Activated CD4-positive, alpha-beta memory T cell treated with anti-CD3 and anti-CD28 coated beads, Interleukin-2, amount 10 ng/mL, durations not matched to agents 7 days and 5 days (primary cell): ENCODE data around the gene TMEM11. TPM values are rescaled to one million over a fixed set of nuclear protein-coding genes. Genes with fewer than 3 reads are reported as not detected.

Experiments used
- CTCF ChIA-PET: fragments of 350-600 bp; sonication (Branson Sonifier 250); formaldehyde crosslinking; loops from one replicate; lab custom pipeline; 2021; ENCODE audit warnings: antibody characterized with exemption, inconsistent platforms; lab: Charles Lee
- POLR2A ChIA-PET: fragments of 350-600 bp; sonication (Branson Sonifier 250); formaldehyde crosslinking; loops from one replicate; lab custom pipeline; 2021; ENCODE audit warnings: antibody characterized with exemption; lab: Charles Lee
- DNase-seq: peaks from one replicate; pipeline ENCODE4 v3.0.0-alpha.2; 2020
- H3K27ac Mint-ChIP-seq: one replicate; pipeline ENCODE4 v1.8.0; 2021; ENCODE audit warnings: mild to moderate bottlenecking, mixed read lengths
- H3K27me3 Mint-ChIP-seq: one replicate; pipeline ENCODE4 v1.8.0; 2021; ENCODE audit warnings: mixed read lengths
- H3K36me3 Mint-ChIP-seq: one replicate; pipeline ENCODE4 v1.8.0; 2021; ENCODE audit warnings: low read depth, mixed read lengths
- H3K4me1 Mint-ChIP-seq: one replicate; pipeline ENCODE4 v1.8.0; 2021; ENCODE audit warnings: mixed read lengths
- H3K4me3 Mint-ChIP-seq: one replicate; pipeline ENCODE4 v1.8.0; 2021; ENCODE audit warnings: mild to moderate bottlenecking, mixed read lengths
- H3K9me3 Mint-ChIP-seq: one replicate; pipeline ENCODE4 v1.8.0; 2021; ENCODE audit warnings: mixed read lengths
- total RNA-seq, 2 experiments: library from RNA; stranded (reverse); gene quantifications; one replicate each; pipeline ENCODE4 v1.2.3, GENCODE V29; 2021

TMEM11 gene
- total RNA-seq, 2 experiments from 2014 or later = 23.2 to 23.3 TPM

- Mint-ChIP-seq H3K4me1 (peaks cover 5% of the 10 kb centered on the region), H3K36me3 (peaks cover 15% of the 10 kb centered on the region), H3K27ac (no peak overlapping the region), H3K4me3 (no peak overlapping the region), H3K9me3 (no peaks in the 10 kb centered on the region), H3K27me3 (no peaks in the 10 kb centered on the region)
- ChIA-PET POLR2A (no interaction called here), CTCF (no interaction called here)
- DNase-seq = no peak
These were observed 28.9 kb downstream of the TMEM11 start for GRCh38 chr17:21185061-21185460.

GRCh38 chr17:21184570-21184969 lies 29.4 kb downstream of the TMEM11 start:
- peaks cover 15% of the 10 kb centered on the region for H3K36me3 Mint-ChIP-seq
- H3K9me3 Mint-ChIP-seq = no peaks in the 10 kb centered on the region
- H3K4me1 Mint-ChIP-seq = peaks cover 5% of the 10 kb centered on the region
- no peak for DNase-seq
- H3K27me3 Mint-ChIP-seq = no peaks in the 10 kb centered on the region
- H3K4me3 Mint-ChIP-seq = no peak overlapping the region
- ChIA-PET CTCF (no interaction called here), POLR2A (no interaction called here)
- no peak overlapping the region for H3K27ac Mint-ChIP-seq

- H3K27me3 Mint-ChIP-seq = no peaks in the 10 kb centered on the region
- ChIA-PET CTCF (no interaction called here), POLR2A (no interaction called here)
- H3K36me3 Mint-ChIP-seq = peaks cover 15% of the 10 kb centered on the region
- no peak overlapping the region for H3K4me3 Mint-ChIP-seq
- no peak overlapping the region for H3K27ac Mint-ChIP-seq
- no peaks in the 10 kb centered on the region for H3K9me3 Mint-ChIP-seq
- H3K4me1 Mint-ChIP-seq = peaks cover 5% of the 10 kb centered on the region
- no peak for DNase-seq
These were observed 30.5 kb downstream of the TMEM11 start for GRCh38 chr17:21183468-21183867.

- Mint-ChIP-seq H3K27ac (no peak overlapping the region), H3K4me3 (no peak overlapping the region), H3K36me3 (peaks cover 2% of the 10 kb centered on the region), H3K9me3 (no peaks in the 10 kb centered on the region), H3K27me3 (no peaks in the 10 kb centered on the region), H3K4me1 (no peaks in the 10 kb centered on the region)
- CTCF ChIA-PET = no interaction called here
- no peak for DNase-seq
- POLR2A ChIA-PET = interaction anchor here (1.2 kb wide), 1 partner anchor 9 kb away, joined by 4 read pairs; no protein-coding TSS in a partner anchor
These were observed 35.9 kb downstream of the TMEM11 start for GRCh38 chr17:21177854-21178600.

DNA sequence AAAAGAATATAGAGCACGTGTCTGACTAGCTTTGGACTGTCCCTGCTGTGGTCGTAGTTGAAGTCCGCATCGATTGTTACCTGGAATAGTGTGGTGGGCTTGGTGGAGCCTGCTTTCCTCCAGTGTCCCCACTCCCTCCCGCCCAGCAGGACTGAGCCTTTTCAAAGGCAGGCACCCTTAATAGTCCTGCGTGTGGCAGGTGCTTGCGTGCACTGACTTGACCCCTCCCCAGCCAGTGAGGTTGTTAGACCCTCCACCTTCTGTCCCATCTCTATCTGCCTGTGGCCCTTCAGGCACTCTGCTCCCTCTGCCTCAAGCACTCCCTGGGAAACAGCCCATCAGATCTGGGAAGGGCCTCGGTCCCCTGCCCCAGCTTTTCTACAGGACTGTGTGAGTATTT lies 36.6 kb downstream of the TMEM11 start:
- Mint-ChIP-seq H3K4me1 (no peaks in the 10 kb centered on the region), H3K27me3 (no peaks in the 10 kb centered on the region), H3K27ac (no peak overlapping the region), H3K4me3 (no peak overlapping the region), H3K9me3 (no peaks in the 10 kb centered on the region), H3K36me3 (peaks cover 2% of the 10 kb centered on the region)
- peak; percentile 9 for DNase-seq
- ChIA-PET CTCF (no interaction called here), POLR2A (no interaction called here)

DNA sequence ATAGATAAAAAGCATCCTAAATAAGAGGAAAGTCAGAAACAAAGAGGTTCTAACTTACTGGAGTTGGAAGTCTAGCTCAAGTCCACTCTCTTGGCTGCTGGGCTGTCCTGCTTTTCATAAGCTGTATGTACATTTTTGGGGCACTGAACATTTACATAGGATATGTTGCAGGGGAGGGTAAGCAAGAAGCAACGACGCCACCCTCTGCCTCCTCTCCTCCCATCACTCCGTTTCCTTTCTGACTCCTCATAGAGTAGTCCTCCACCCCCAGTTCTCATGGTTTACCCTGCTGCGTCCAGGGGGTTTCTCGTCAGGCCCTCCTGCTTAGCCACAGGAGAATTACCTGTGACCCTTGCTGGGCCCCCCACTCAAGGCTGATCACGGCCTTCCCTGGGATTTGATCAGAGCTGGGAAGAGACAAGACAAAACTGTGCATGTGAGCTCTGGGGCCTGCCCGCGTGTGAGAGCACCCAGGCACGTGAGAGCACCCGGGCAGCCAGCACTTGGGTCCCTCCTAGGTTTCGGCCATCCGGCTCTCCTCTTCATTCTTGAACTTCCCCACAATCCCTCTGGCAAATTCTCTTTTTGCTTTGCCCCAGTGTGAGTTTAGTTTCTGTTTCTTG lies 37.1 kb downstream of the TMEM11 start:
- POLR2A ChIA-PET = no interaction called here
- peak; percentile 7 for DNase-seq
- H3K27ac Mint-ChIP-seq = no peak overlapping the region

DNA sequence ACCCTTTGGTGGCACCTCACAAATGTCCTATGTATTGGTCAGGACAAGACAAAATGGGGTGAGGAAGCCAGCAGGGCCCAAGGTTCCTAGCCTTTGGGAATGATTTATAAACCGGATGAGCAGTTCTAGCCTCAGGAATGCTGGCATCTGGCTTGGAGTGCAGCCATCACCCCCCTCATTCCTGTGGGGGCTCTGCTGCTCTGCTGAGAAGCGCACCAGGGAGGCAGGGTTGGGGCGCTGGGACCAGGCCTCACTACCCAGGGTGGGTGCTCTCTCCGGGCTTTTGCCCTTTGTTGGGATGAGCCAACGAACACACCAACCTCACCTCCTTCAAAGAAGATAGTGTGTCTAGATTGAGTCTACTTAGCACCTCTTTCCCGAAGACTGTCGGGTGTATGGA lies 39.2 kb downstream of the TMEM11 start:
- POLR2A ChIA-PET = no interaction called here
- H3K27me3 Mint-ChIP-seq = no peaks in the 10 kb centered on the region
- H3K4me1 Mint-ChIP-seq = peaks cover 14% of the 10 kb centered on the region
- CTCF ChIA-PET = interaction anchor here (0.6 kb wide), 1 partner anchor 37 kb away, joined by 3 read pairs; no protein-coding TSS in a partner anchor
- H3K27ac Mint-ChIP-seq = no peak overlapping the region
- DNase-seq = no peak
- no peak overlapping the region for H3K4me3 Mint-ChIP-seq
- H3K36me3 Mint-ChIP-seq = no peaks in the 10 kb centered on the region
- H3K9me3 Mint-ChIP-seq = no peaks in the 10 kb centered on the region

More for the DNA sequence above, 37.1 kb downstream of the TMEM11 start:
- Mint-ChIP-seq H3K4me1 (peaks cover 2% of the 10 kb centered on the region), H3K4me3 (no peak overlapping the region), H3K9me3 (no peaks in the 10 kb centered on the region), H3K36me3 (peaks cover 2% of the 10 kb centered on the region), H3K27me3 (no peaks in the 10 kb centered on the region)
- CTCF ChIA-PET = no interaction called here

DNA sequence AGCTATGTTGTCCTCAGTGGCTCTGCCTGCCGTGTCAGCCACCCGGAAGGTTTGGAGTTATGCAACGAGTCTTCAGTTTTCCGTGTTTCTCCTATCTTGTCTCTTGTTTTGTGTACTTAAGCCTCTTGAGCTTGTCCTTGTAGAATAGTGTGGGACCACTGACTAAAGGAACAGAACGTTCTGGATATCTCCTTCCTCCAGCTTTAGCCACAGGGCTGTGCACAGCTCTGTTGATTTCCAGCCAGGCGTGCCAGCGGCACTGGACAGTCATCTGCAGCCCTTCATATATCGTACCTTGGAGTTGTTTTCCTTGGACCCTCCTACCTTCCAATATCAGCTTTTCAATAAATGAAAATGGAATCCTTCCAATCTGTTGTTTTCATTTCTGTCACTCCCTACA lies 39.8 kb downstream of the TMEM11 start:
- H3K4me1 Mint-ChIP-seq = peaks cover 14% of the 10 kb centered on the region
- H3K4me3 Mint-ChIP-seq = no peak overlapping the region
- no peak overlapping the region for H3K27ac Mint-ChIP-seq
- POLR2A ChIA-PET = interaction anchor here (0.9 kb wide), 1 partner anchor 17 kb away, joined by 3 read pairs; no protein-coding TSS in a partner anchor
- H3K9me3 Mint-ChIP-seq = no peaks in the 10 kb centered on the region
- no peaks in the 10 kb centered on the region for H3K36me3 Mint-ChIP-seq
- DNase-seq = no peak
- CTCF ChIA-PET = interaction anchor here (0.6 kb wide), 1 partner anchor 37 kb away, joined by 3 read pairs; no protein-coding TSS in a partner anchor
- H3K27me3 Mint-ChIP-seq = no peaks in the 10 kb centered on the region

GRCh38 chr17:21173543-21173942 lies 40.4 kb downstream of the TMEM11 start:
- H3K9me3 Mint-ChIP-seq = no peaks in the 10 kb centered on the region
- H3K36me3 Mint-ChIP-seq = no peaks in the 10 kb centered on the region
- H3K4me1 Mint-ChIP-seq = peaks cover 14% of the 10 kb centered on the region
- no peak overlapping the region for H3K4me3 Mint-ChIP-seq
- ChIA-PET CTCF (no interaction called here), POLR2A (interaction anchor here (0.9 kb wide), 1 partner anchor 17 kb away, joined by 3 read pairs; no protein-coding TSS in a partner anchor)
- H3K27me3 Mint-ChIP-seq = no peaks in the 10 kb centered on the region
- DNase-seq = no peak
- no peak overlapping the region for H3K27ac Mint-ChIP-seq

DNA sequence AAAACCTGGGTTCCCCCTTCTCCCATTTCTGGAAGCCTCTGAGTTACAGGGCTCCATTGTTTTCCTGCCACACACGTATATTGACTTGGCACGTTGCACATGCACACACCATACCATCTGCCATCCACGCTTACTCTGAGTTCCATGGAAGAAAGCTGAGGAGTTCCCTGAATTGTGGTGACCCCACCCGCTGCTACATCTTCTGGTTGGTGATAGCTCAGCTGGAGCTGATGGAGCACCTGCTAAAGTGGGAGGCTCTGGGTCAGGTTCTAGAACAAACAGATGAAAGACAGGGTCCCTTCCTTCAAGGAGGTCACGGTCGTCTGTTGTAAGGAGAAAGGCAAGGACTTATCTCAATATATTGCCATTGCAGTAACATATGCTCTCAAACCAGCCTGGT lies 41.1 kb downstream of the TMEM11 start:
- H3K36me3 Mint-ChIP-seq = no peaks in the 10 kb centered on the region
- POLR2A ChIA-PET = no interaction called here

GRCh38 chr17:21171970-21172510 lies 41.9 kb downstream of the TMEM11 start:
- POLR2A ChIA-PET = no interaction called here
- Mint-ChIP-seq H3K36me3 (no peaks in the 10 kb centered on the region), H3K4me1 (peaks cover 14% of the 10 kb centered on the region), H3K9me3 (no peaks in the 10 kb centered on the region), H3K27me3 (no peaks in the 10 kb centered on the region), H3K4me3 (no peak overlapping the region), H3K27ac (no peak overlapping the region)
- DNase-seq = no peak
- CTCF ChIA-PET = no interaction called here

More for the DNA sequence above, 41.1 kb downstream of the TMEM11 start:
- CTCF ChIA-PET = no interaction called here
- no peaks in the 10 kb centered on the region for H3K27me3 Mint-ChIP-seq
- no peak overlapping the region for H3K4me3 Mint-ChIP-seq
- H3K27ac Mint-ChIP-seq = no peak overlapping the region
- DNase-seq = no peak
- H3K9me3 Mint-ChIP-seq = no peaks in the 10 kb centered on the region
- peaks cover 14% of the 10 kb centered on the region for H3K4me1 Mint-ChIP-seq

GRCh38 chr17:21171309-21171922 lies 42.5 kb downstream of the TMEM11 start:
- Mint-ChIP-seq H3K9me3 (no peaks in the 10 kb centered on the region), H3K27me3 (no peaks in the 10 kb centered on the region), H3K36me3 (no peaks in the 10 kb centered on the region), H3K27ac (no peak overlapping the region), H3K4me1 (peaks cover 14% of the 10 kb centered on the region), H3K4me3 (no peak overlapping the region)
- CTCF ChIA-PET = no interaction called here
- no peak for DNase-seq
- POLR2A ChIA-PET = no interaction called here

DNA sequence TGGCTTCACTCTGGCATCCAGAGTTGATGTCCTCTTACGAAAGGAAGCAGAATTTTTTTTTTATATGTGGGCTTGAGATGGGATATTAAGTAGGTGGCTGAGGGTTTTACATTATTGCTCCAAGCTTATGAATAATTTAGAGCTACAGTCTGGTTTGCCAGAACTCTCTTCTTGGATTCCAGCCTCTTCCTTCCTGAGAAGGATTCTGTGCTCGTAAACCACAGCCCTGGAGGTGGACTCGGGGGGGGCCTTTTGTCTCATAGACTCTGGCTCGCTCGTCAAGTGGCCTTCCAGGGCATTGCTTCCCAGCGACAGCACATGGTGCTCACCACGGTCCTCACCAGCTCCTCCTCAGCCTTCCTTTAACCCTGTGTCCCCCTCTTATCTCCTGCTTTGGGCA lies 43.2 kb downstream of the TMEM11 start:
- H3K27ac Mint-ChIP-seq = no peak overlapping the region
- no peaks in the 10 kb centered on the region for H3K36me3 Mint-ChIP-seq

More for the DNA sequence above, 43.2 kb downstream of the TMEM11 start:
- no peak for DNase-seq
- Mint-ChIP-seq H3K9me3 (no peaks in the 10 kb centered on the region), H3K4me1 (peaks cover 14% of the 10 kb centered on the region), H3K27me3 (no peaks in the 10 kb centered on the region), H3K4me3 (no peak overlapping the region)
- ChIA-PET POLR2A (no interaction called here), CTCF (no interaction called here)
